Left ventricle myocardium inferior (tissue), 1 donor: ENCODE data around the gene ANO10. TPM values are rescaled to one million over a fixed set of nuclear protein-coding genes. Genes with fewer than 3 reads are reported as not detected.

Source experiments
- DNase-seq: peaks from one replicate; pipeline ENCODE4 v3.0.0-alpha.2; 2020
- H3K27ac ChIP-seq: fragments of 200-600 bp; replicated peaks from 2 replicates; pipeline ENCODE4 v1.8.0; 2021
- H3K27me3 ChIP-seq: fragments of 200-600 bp; 2 replicates; pipeline ENCODE4 v1.8.0; 2021; ENCODE audit warnings: low read depth
- H3K36me3 ChIP-seq: fragments of 200-600 bp; 2 replicates; pipeline ENCODE4 v1.8.0; 2021
- H3K4me1 ChIP-seq: fragments of 200-600 bp; 2 replicates; pipeline ENCODE4 v1.8.0; 2021
- H3K4me3 ChIP-seq: fragments of 200-600 bp; 2 replicates; pipeline ENCODE4 v1.8.0; 2021; ENCODE audit warnings: mild to moderate bottlenecking, moderate library complexity
- H3K9me3 ChIP-seq: fragments of 200-600 bp; replicated peaks from 2 replicates; pipeline ENCODE4 v1.8.0; 2021
- intact Hi-C: fragments of 100-400 bp; cut with micrococcal nuclease; formaldehyde crosslinking; loops from one replicate; pipeline ENCODE4 v1.11.0; 2022
- total RNA-seq: library from RNA; stranded (reverse); fragmentation: NEBNext Ultra II Directional; extraction: Animal tissue kit (Norgen Biotek cat#: 25700); gene quantifications from one replicate; pipeline ENCODE4 v1.2.1, GENCODE V29; 2021
- TF ChIP-seq, protein P1 (sequence below): fragments of 200-600 bp; IDR thresholded peaks from 2 replicates; pipeline ENCODE4 v1.8.0; 2021; ENCODE audit warnings: antibody characterized with exemption, mild to moderate bottlenecking, borderline replicate concordance
- donor health status: DM: no; HTN: yes; CAD: no; lungs with severe emphysema.

ANO10 gene
- total RNA-seq, 1 donor from 2014 or later, result 12.6 TPM

DNA sequence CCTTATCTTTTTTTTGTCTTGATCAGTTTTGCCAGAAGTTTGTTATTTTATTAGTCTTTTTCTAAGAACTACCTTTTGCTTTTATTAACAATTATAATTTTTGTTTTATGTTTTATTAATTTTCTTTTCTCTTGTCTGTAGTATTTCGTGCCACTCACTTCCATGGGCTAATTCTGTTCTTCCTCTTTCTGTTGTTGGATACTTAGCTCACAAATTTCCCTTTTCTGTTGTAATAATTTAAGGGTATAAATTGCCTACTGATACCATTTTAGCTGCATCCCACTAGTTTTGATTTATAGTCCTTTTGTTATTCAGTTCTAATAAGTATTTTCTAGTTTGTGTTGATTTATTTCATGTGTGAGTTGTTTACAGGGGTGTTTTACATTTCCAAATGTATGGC lies 286.8 kb downstream of the ANO10 start:
- H3K36me3 ChIP-seq, result peaks cover 79% of the 10 kb centered on the region
- DNase-seq, result no peak
- no peak overlapping the region for H3K27ac ChIP-seq
- peaks cover 46% of the 10 kb centered on the region for H3K9me3 ChIP-seq
- no peaks in the 10 kb centered on the region for H3K27me3 ChIP-seq
- intact Hi-C loops, result no loop called here
- H3K4me1 ChIP-seq, result peaks cover 20% of the 10 kb centered on the region
- H3K4me3 ChIP-seq, result no peak overlapping the region
- TF ChIP-seq, protein P1, sequence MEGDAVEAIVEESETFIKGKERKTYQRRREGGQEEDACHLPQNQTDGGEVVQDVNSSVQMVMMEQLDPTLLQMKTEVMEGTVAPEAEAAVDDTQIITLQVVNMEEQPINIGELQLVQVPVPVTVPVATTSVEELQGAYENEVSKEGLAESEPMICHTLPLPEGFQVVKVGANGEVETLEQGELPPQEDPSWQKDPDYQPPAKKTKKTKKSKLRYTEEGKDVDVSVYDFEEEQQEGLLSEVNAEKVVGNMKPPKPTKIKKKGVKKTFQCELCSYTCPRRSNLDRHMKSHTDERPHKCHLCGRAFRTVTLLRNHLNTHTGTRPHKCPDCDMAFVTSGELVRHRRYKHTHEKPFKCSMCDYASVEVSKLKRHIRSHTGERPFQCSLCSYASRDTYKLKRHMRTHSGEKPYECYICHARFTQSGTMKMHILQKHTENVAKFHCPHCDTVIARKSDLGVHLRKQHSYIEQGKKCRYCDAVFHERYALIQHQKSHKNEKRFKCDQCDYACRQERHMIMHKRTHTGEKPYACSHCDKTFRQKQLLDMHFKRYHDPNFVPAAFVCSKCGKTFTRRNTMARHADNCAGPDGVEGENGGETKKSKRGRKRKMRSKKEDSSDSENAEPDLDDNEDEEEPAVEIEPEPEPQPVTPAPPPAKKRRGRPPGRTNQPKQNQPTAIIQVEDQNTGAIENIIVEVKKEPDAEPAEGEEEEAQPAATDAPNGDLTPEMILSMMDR, result no peak

DNA sequence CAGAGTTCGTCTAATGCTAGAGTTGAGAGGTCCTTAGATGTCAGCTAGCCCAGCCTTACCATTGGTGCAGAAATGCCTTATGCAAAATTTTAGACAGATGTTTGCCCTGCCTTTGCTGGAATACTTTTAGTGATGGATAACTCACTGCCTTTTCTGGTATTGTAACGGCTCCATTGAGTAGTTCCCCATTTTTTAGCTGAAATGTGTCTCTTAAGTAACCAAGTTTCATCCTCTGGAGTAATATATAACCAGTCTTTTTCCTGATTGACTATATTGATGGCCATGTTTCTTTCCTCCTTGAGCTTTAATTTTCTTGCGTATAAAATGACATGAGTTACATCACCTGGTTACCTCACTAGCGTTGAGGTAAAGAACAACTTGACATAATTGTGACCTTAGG lies 290.4 kb downstream of the ANO10 start:
- Histone ChIP-seq H3K27me3 (no peaks in the 10 kb centered on the region), H3K4me3 (no peak overlapping the region), H3K36me3 (peaks cover 45% of the 10 kb centered on the region), H3K27ac (peak overlapping the region; percentile 4), H3K9me3 (peaks cover 15% of the 10 kb centered on the region), H3K4me1 (peaks cover 54% of the 10 kb centered on the region)
- intact Hi-C loops, result no loop called here
- no peak for DNase-seq
- TF ChIP-seq, protein P1, result no peak

GRCh38 chr3:43330981-43331380 lies 290.8 kb downstream of the ANO10 start:
- peak overlapping the region; percentile 4 for H3K27ac ChIP-seq

DNA sequence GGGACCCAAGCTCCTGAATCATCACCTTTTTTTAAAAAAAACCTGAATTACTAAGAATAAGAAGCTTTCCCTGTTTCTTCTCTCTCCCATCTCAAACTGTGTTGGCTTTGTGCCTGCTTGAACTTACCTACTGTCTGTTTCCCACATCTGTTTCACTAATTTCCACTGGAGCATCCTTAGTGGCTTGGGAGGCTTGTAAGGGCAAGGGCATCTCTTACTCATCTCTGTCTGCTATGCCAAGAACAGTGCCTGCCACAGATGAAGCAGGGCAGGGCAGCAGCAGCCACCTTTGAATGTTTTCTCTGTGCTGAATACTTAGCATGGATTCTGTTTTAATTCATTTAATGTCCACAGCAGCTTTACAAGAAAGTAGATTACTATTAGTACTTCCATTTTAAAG lies 293.2 kb downstream of the ANO10 start:
- Histone ChIP-seq H3K4me1 (peaks cover 78% of the 10 kb centered on the region), H3K4me3 (no peak overlapping the region), H3K27ac (peak overlapping the region; percentile 82), H3K36me3 (peaks cover 17% of the 10 kb centered on the region), H3K9me3 (peaks cover 2% of the 10 kb centered on the region), H3K27me3 (no peaks in the 10 kb centered on the region)
- intact Hi-C loops, result no loop called here
- TF ChIP-seq, protein P1, result no peak
- no peak for DNase-seq

More at GRCh38 chr3:43330981-43331380, 290.8 kb downstream of the ANO10 start:
- H3K9me3 ChIP-seq, result peaks cover 11% of the 10 kb centered on the region
- no peaks in the 10 kb centered on the region for H3K27me3 ChIP-seq
- DNase-seq, result no peak
- intact Hi-C loops, result no loop called here
- peaks cover 58% of the 10 kb centered on the region for H3K4me1 ChIP-seq
- peaks cover 41% of the 10 kb centered on the region for H3K36me3 ChIP-seq
- H3K4me3 ChIP-seq, result no peak overlapping the region
- TF ChIP-seq, protein P1, result no peak

GRCh38 chr3:43327582-43327979 lies 294.2 kb downstream of the ANO10 start:
- Histone ChIP-seq H3K4me1 (peaks cover 78% of the 10 kb centered on the region), H3K4me3 (no peak overlapping the region), H3K9me3 (peaks cover 5% of the 10 kb centered on the region), H3K27me3 (no peaks in the 10 kb centered on the region), H3K36me3 (peaks cover 7% of the 10 kb centered on the region), H3K27ac (peak overlapping the region; percentile 82)
- DNase-seq, result no peak
- TF ChIP-seq, protein P1, result no peak
- intact Hi-C loops, result no loop called here
